Activated CD4-positive, alpha-beta T cell treated with anti-CD3 and anti-CD28 coated beads, Interleukin-2, amount 10 ng/mL, durations not matched to agents 7 days and 5 days (primary cell): ENCODE results near the gene NAA50. TPM values are rescaled to one million over a fixed set of nuclear protein-coding genes. Genes with fewer than 3 reads are reported as not detected.

ENCODE experiments used
- CTCF ChIA-PET: fragments of 350-600 bp; sonication (Branson Sonifier 250); formaldehyde crosslinking; loops from one replicate; lab custom pipeline; 2021; ENCODE audit warnings: antibody characterized with exemption; lab: Charles Lee
- POLR2A ChIA-PET: fragments of 350-600 bp; sonication (Branson Sonifier 250); formaldehyde crosslinking; loops from one replicate; lab custom pipeline; 2021; ENCODE audit warnings: antibody characterized with exemption; lab: Charles Lee
- DNase-seq: peaks from one replicate; pipeline ENCODE4 v3.0.0-alpha.2; 2020
- H3K27ac Mint-ChIP-seq: one replicate; pipeline ENCODE4 v1.8.0; 2021; ENCODE audit warnings: mild to moderate bottlenecking, moderate library complexity, mixed read lengths
- H3K27me3 Mint-ChIP-seq: one replicate; pipeline ENCODE4 v1.8.0; 2021; ENCODE audit warnings: mixed read lengths
- H3K36me3 Mint-ChIP-seq: one replicate; pipeline ENCODE4 v1.8.0; 2021; ENCODE audit warnings: low read depth, mixed read lengths
- H3K4me1 Mint-ChIP-seq: one replicate; pipeline ENCODE4 v1.8.0; 2021; ENCODE audit warnings: mixed read lengths
- H3K4me3 Mint-ChIP-seq: one replicate; pipeline ENCODE4 v1.8.0; 2021; ENCODE audit warnings: mild to moderate bottlenecking, moderate library complexity, mixed read lengths
- H3K9me3 Mint-ChIP-seq: one replicate; pipeline ENCODE4 v1.8.0; 2021; ENCODE audit warnings: mixed read lengths
- total RNA-seq, 2 experiments: library from RNA; stranded (reverse); gene quantifications; one replicate each; pipeline ENCODE4 v1.2.3, GENCODE V29; 2021

Gene NAA50
- 10 to 100 TPM; 91.4 to 95.2 TPM for total RNA-seq

DNA sequence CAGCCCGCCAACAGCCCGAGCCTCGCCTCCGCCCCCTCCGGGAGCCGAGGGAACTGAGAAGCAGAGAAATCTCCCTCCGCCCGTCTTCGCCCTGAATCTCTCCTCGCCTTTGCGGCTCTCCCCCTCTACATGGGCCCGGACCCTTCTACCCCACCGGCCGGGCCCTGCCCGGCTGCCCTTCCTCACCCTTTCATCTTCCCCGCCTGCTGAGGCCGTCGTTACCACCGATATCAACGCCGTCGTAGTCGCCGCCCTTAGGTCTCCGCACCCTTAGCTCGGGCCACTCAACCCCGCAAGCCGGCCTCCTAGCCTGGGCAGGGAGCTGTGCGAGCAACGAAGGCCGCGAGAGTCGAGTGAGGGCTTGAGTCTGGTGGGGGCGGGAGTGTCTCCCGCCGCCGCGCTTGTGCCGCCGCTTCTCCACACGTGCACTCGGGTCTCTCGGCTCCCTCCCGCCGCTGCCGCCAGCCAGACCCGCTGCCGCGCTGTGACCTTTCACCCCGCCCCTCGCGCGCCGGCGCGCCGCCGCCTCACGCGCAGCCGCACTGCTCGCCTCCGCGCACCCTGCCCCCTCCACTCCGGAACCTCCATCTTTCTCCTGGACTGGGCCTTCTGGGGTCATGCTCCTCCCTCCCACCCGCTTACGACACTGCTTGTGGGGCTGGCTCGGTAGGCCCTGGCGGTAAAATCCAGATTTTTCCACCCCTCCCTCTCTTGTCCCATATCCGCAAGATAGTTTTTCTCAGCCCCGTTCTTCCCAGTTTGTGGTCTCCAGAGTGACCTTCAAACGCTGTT, at the start of gene NAA50:
TSS of gene NAA50 (minus strand) at position 494 of the 792 bp plus-strand sequence. CDS start at position 194, 300 bp downstream.
- Mint-ChIP-seq H3K4me3 (peak within 1 kb of the TSS; percentile 93), H3K4me1 (peaks cover 56% of the 10 kb centered on the region), H3K27ac (peak within 1 kb of the TSS; percentile 100), H3K27me3 (no peaks in the 10 kb centered on the region), H3K9me3 (no peaks in the 10 kb centered on the region), H3K36me3 (peaks cover 18% of the 10 kb centered on the region)
- POLR2A ChIA-PET, result interaction anchor here (0.9 kb wide), 1 partner anchor 17 kb away, joined by 5 read pairs; no protein-coding TSS in a partner anchor
- CTCF ChIA-PET, result interaction anchor here (0.6 to 2.9 kb wide), 17 partner anchors 10 to 1922 kb away, joined by 3 to 28 read pairs (median 4); no protein-coding TSS in a partner anchor
- peak; percentile 94 for DNase-seq

DNA sequence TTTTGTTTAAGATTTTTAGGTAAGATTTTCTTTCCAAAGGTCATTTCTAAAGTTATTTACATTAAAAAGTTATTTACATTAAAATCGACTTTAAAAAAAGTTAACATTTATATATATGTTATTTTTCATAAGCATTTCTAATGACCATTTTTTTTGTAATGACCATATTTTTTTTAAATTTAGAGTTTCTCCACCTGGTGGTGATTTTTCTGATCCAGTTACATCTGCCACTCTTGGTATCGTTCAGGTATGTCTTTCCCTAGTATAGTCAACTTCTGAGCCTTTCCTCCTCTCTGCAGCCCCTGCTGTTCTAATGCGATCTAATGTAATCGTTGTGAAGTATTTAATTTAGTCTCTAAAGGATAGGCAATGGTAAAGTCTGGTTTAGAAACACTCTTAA, 49.6 kb upstream of the NAA50 start:
- no peaks in the 10 kb centered on the region for H3K27me3 Mint-ChIP-seq
- H3K27ac Mint-ChIP-seq, result no peak overlapping the region
- H3K4me3 Mint-ChIP-seq, result no peak overlapping the region
- POLR2A ChIA-PET, result no interaction called here
- H3K9me3 Mint-ChIP-seq, result no peaks in the 10 kb centered on the region
- H3K4me1 Mint-ChIP-seq, result no peaks in the 10 kb centered on the region
- no peak for DNase-seq
- H3K36me3 Mint-ChIP-seq, result peaks cover 21% of the 10 kb centered on the region
- CTCF ChIA-PET, result no interaction called here

DNA sequence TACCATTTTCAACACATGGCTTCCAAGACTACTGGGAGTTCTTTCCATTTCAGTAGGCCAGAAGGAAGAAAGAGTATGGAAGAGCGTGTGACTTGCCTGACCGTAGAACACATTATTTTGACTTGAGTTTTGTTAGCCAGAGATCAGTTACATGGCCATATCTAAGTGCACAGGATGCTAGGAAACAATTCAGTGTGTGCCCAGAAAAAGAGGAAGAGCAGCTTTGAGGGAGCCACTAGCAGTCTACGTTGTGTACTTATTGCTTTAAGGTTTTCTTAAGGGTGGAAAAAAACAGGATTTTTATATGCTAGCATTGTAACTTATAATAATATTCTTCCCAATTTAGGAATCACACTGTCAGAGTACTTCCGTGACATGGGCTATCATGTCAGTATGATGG, 48.5 kb upstream of the NAA50 start:
- DNase-seq, result no peak
- CTCF ChIA-PET, result no interaction called here

DNA sequence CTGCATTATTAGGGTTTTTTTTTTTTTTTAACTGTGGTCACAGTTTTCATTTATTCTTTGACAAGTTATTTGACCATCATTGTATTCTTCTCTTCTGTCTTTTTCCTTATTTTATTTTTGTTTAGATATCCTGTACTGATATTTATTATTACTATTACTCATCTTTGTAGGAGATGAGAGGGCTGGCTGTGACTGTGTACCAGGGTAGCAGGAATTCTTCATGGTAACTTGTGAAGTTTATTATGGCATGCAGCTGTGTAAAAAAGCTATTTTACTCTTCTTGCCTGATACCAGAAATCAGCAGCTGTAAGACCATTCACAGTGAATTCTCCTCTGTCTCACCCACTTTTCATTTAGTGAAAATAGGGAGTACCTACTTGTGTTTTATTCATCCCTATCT, 45.3 kb upstream of the NAA50 start:
- ChIA-PET CTCF (interaction anchor here (0.6 to 1.3 kb wide), 5 partner anchors 11 to 1190 kb away, joined by 3 to 4 read pairs (median 3); no protein-coding TSS in a partner anchor), POLR2A (no interaction called here)

More for the DNA sequence above, 48.5 kb upstream of the NAA50 start:
- no peaks in the 10 kb centered on the region for H3K9me3 Mint-ChIP-seq
- no peak overlapping the region for H3K27ac Mint-ChIP-seq
- POLR2A ChIA-PET, result no interaction called here
- peaks cover 20% of the 10 kb centered on the region for H3K36me3 Mint-ChIP-seq
- H3K27me3 Mint-ChIP-seq, result no peaks in the 10 kb centered on the region
- no peak overlapping the region for H3K4me3 Mint-ChIP-seq
- no peaks in the 10 kb centered on the region for H3K4me1 Mint-ChIP-seq

DNA sequence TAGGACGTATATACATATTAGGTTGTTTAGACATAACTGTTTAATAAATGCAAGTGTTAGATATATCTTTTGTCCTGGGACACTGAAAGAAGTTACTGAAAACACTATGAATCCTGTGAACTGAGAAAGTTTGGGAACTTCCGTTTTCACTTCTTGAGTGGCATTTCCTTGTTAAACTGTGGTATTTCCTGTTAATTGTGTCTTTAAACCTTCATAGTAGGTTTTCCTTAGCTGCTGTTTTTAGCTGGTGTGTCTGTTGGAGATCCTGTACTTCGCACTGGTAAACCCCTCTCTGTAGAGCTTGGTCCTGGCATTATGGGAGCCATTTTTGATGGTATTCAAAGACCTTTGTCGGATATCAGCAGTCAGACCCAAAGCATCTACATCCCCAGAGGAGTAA, 37.9 kb upstream of the NAA50 start:
- CTCF ChIA-PET, result no interaction called here
- peaks cover 11% of the 10 kb centered on the region for H3K4me1 Mint-ChIP-seq
- H3K27me3 Mint-ChIP-seq, result no peaks in the 10 kb centered on the region
- no peak for DNase-seq
- H3K4me3 Mint-ChIP-seq, result no peak overlapping the region
- peaks cover 13% of the 10 kb centered on the region for H3K36me3 Mint-ChIP-seq
- H3K27ac Mint-ChIP-seq, result no peak overlapping the region
- H3K9me3 Mint-ChIP-seq, result no peaks in the 10 kb centered on the region
- POLR2A ChIA-PET, result no interaction called here

More for the DNA sequence above, 45.3 kb upstream of the NAA50 start:
- Mint-ChIP-seq H3K36me3 (peaks cover 16% of the 10 kb centered on the region), H3K4me3 (no peak overlapping the region), H3K4me1 (no peaks in the 10 kb centered on the region), H3K27me3 (no peaks in the 10 kb centered on the region), H3K9me3 (no peaks in the 10 kb centered on the region), H3K27ac (no peak overlapping the region)
- DNase-seq, result no peak

DNA sequence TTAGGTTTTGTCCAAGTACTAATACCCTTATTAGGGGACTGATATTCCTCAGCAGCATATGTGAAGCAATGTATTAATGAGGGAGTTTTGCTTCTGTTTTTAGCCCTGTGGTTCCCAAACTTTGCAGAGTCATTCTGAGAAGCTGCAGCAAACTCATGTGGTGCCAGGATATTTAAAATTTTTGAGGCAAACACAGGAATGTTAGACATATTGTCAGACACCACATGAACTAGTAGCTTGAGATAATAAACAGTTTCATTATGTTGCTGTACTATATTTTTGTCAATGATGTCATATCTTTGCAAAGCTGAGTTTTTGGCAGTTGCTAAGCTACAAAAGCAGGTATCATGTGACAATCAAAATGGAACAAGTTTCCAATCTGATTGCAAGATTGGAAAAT, 37.4 kb upstream of the NAA50 start:
- POLR2A ChIA-PET, result no interaction called here
- no peak overlapping the region for H3K4me3 Mint-ChIP-seq
- peaks cover 11% of the 10 kb centered on the region for H3K4me1 Mint-ChIP-seq
- H3K27me3 Mint-ChIP-seq, result no peaks in the 10 kb centered on the region
- H3K36me3 Mint-ChIP-seq, result peaks cover 11% of the 10 kb centered on the region
- CTCF ChIA-PET, result no interaction called here
- no peak for DNase-seq
- no peaks in the 10 kb centered on the region for H3K9me3 Mint-ChIP-seq
- no peak overlapping the region for H3K27ac Mint-ChIP-seq

DNA sequence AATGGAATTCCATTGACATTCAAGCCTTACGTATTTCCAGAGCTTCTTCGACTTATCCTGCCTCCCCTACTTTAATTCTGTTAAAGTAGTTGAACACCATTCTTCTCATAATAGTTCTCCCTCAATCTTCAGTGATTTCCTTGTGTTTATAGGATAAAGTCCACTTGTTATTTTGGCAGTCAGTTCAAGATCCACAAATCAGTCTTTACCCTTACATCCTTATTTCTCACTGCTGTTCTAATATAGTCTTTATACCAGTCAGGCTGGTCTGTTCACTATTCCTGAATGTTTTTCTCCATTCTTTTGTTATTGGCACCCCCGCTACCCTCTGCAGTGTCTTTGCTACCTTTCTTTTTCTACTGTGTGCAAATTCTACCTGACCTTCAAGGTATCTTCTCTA, 30.5 kb upstream of the NAA50 start:
- H3K4me1 Mint-ChIP-seq, result peaks cover 12% of the 10 kb centered on the region
- CTCF ChIA-PET, result interaction anchor here (0.6 to 1.1 kb wide), 2 partner anchors 9 kb away, joined by 3 read pairs; no protein-coding TSS in a partner anchor
- H3K4me3 Mint-ChIP-seq, result no peak overlapping the region
- no peak for DNase-seq
- peaks cover 1% of the 10 kb centered on the region for H3K36me3 Mint-ChIP-seq
- POLR2A ChIA-PET, result no interaction called here
- no peaks in the 10 kb centered on the region for H3K27me3 Mint-ChIP-seq
- no peak overlapping the region for H3K27ac Mint-ChIP-seq
- H3K9me3 Mint-ChIP-seq, result no peaks in the 10 kb centered on the region

DNA sequence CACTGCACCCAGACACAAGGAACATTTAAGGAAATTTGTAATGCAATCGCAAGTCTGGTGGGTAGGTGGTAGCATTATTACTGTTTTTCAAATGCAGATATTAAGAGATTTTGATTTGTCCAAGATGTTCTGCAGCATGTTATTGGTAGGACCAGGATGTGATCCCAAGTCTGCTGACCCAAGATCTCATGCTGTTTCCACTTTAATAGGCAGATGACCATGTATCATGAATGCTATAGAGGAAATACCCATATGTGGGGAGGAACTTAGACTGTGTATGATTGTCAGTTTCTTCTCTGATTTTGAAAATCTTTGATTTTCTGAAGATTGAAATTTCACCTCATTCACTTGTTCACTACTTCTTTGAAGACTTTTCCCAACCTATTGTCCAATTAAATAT, 29.5 kb upstream of the NAA50 start:
- Mint-ChIP-seq H3K27ac (no peak overlapping the region), H3K4me3 (no peak overlapping the region), H3K4me1 (peaks cover 12% of the 10 kb centered on the region), H3K27me3 (no peaks in the 10 kb centered on the region), H3K36me3 (peaks cover 1% of the 10 kb centered on the region), H3K9me3 (no peaks in the 10 kb centered on the region)
- no peak for DNase-seq
- CTCF ChIA-PET, result no interaction called here
- POLR2A ChIA-PET, result no interaction called here

DNA sequence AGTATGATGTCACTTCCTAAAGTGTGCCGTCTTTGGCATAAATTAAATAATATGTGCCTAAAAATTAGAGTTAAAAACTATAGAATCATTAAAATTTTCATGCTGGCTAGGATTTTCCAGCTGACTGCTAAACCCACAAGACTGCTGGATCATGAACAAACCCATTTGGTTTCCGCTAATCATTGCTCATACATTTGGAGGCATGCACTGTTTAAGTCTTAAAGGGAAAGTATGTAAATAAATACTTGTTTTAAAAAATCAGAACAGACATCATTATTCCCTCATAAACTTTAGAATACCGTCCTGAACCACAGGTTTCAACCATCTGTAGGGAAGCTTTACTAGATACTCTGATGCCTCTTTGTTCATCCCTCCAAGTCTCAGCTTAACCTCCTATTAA, 27.3 kb upstream of the NAA50 start:
- H3K4me1 Mint-ChIP-seq, result peaks cover 12% of the 10 kb centered on the region
- CTCF ChIA-PET, result interaction anchor here (1.1 kb wide), 2 partner anchors 18 to 28 kb away, joined by 3 read pairs; no protein-coding TSS in a partner anchor

DNA sequence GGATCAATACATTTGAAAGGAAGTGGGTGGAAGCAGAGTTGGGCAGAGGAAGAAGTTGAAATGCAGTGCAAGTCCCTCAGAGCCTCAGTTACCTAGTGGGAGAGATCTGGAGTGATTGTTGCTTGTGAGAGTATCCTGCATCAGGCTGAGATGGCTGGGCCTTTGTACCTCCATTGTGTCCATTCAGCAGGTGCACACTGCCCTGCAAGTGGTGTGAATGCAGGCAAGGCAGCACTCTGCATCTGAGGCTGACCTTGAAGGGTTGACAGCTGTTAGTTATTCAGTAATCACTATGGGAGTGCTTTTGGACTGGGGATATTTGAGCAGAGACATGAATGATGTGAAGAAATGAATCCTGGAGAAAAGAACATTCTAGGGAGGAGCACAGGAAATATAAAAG, 25.9 kb upstream of the NAA50 start:
- Mint-ChIP-seq H3K4me3 (no peak overlapping the region), H3K36me3 (no peaks in the 10 kb centered on the region), H3K27me3 (no peaks in the 10 kb centered on the region), H3K4me1 (peaks cover 9% of the 10 kb centered on the region), H3K9me3 (no peaks in the 10 kb centered on the region), H3K27ac (no peak overlapping the region)
- no peak for DNase-seq
- POLR2A ChIA-PET, result no interaction called here
- CTCF ChIA-PET, result no interaction called here

More for the DNA sequence above, 27.3 kb upstream of the NAA50 start:
- POLR2A ChIA-PET, result no interaction called here
- H3K27ac Mint-ChIP-seq, result no peak overlapping the region
- H3K4me3 Mint-ChIP-seq, result no peak overlapping the region
- no peaks in the 10 kb centered on the region for H3K27me3 Mint-ChIP-seq
- no peaks in the 10 kb centered on the region for H3K36me3 Mint-ChIP-seq
- no peaks in the 10 kb centered on the region for H3K9me3 Mint-ChIP-seq
- no peak for DNase-seq

DNA sequence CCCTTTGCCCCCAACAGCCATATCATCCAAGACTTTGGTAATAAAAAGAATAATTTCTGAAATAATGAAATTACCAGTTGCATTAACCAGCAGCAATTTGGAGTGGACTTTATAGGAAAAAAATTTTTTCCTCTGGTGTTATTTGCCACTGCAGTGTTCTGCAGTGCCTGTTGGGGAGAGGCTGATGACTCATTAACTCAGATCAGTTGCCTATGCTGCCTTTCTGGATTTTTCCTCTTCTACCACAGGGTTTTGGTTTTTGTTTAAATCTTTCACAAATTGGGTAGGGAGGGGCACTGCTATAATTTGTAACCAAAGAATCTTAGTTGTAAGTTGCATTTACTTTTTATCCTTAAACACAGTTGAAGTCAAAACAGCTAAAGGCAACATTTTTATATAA, 23.5 kb upstream of the NAA50 start:
- no peaks in the 10 kb centered on the region for H3K36me3 Mint-ChIP-seq
- no peak overlapping the region for H3K4me3 Mint-ChIP-seq
- no peaks in the 10 kb centered on the region for H3K27me3 Mint-ChIP-seq
- no peak for DNase-seq
- CTCF ChIA-PET, result no interaction called here
- POLR2A ChIA-PET, result no interaction called here
- no peaks in the 10 kb centered on the region for H3K9me3 Mint-ChIP-seq
- peaks cover 9% of the 10 kb centered on the region for H3K4me1 Mint-ChIP-seq
- no peak overlapping the region for H3K27ac Mint-ChIP-seq

DNA sequence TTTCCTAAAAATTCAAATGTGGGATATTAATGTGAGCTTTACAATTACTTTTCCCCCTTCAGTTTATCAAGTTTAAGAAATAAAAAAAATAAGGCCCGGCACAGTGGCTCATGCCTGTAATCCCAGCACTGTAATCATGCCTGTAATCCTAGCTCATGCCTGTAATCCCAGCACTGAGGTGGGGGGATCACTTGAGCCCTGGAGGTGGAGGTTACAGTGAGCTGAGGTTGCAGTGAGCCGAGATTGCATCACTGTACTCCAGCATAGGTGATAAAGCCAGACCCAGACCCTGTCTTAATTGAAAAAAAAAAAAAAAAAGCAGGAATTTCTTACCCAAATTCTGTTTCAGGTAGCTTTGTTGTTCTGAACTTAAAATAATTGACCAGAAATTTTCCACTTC, 18.6 kb upstream of the NAA50 start:
- ChIA-PET POLR2A (interaction anchor here (0.6 kb wide), 1 partner anchor 24 kb away, joined by 3 read pairs; no protein-coding TSS in a partner anchor), CTCF (interaction anchor here (0.6 to 1.5 kb wide), 3 partner anchors 14 to 169 kb away, joined by 3 to 6 read pairs (median 5); no protein-coding TSS in a partner anchor)
- DNase-seq, result no peak
- no peak overlapping the region for H3K27ac Mint-ChIP-seq
- H3K4me3 Mint-ChIP-seq, result no peak overlapping the region
- no peaks in the 10 kb centered on the region for H3K4me1 Mint-ChIP-seq
- no peaks in the 10 kb centered on the region for H3K36me3 Mint-ChIP-seq
- H3K9me3 Mint-ChIP-seq, result no peaks in the 10 kb centered on the region
- H3K27me3 Mint-ChIP-seq, result no peaks in the 10 kb centered on the region

DNA sequence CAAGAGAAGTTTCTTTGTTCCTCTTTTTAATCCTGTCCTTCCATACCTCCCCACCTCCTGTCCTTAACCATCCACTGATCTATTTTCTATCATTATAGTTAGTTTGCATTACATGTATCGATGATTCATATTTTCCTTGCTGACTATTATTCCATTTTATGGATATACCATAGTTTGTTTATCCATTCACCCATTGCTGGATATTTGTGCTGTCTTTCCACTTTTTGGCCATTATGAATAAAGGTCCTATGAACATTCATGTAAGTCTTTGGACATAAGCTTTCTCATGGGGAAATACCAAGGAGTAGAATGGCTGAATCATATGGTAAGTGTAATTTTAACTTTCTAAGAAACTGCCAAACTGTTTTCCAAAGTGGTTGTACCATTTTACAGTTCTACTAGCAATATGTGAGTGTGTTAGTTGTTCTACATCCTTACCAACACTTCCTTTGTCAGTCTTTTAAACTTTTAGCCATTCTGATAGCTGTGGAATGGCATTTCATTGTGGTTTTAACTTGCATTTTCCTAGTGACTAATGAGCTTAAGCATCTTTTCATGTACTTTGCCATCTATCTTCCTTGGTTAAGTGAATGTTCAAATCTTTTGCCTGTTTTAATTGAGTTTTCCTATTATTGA, 12.5 kb upstream of the NAA50 start:
- H3K9me3 Mint-ChIP-seq, result peaks cover 10% of the 10 kb centered on the region
- H3K27ac Mint-ChIP-seq, result no peak overlapping the region
- H3K36me3 Mint-ChIP-seq, result peaks cover 9% of the 10 kb centered on the region
- ChIA-PET POLR2A (no interaction called here), CTCF (no interaction called here)
- H3K27me3 Mint-ChIP-seq, result no peaks in the 10 kb centered on the region
- H3K4me1 Mint-ChIP-seq, result peaks cover 3% of the 10 kb centered on the region
- DNase-seq, result no peak
- no peak overlapping the region for H3K4me3 Mint-ChIP-seq
